ENCODE data around the gene ZIC4. TPM values are rescaled to one million over a fixed set of nuclear protein-coding genes. Genes with fewer than 3 reads are reported as not detected.

ZIC4 gene
- total RNA-seq, 1 donor from 2014 or later: not detected

GRCh38 chr3:147391781-147392624, 14.3 kb downstream of the ZIC4 start:
- no peak for DNase-seq (ENCODE audit: low spot score)

- DNase-seq (ENCODE audit: low spot score): no peak
These were observed 15.5 kb downstream of the ZIC4 start for GRCh38 chr3:147390589-147391569.

GRCh38 chr3:147389717-147390116, 16.6 kb downstream of the ZIC4 start:
- no peak for DNase-seq (ENCODE audit: low spot score)

- DNase-seq (ENCODE audit: low spot score): no peak
These were observed 17.4 kb downstream of the ZIC4 start for GRCh38 chr3:147388700-147389580.

- DNase-seq (ENCODE audit: low spot score): no peak
These were observed 18.3 kb downstream of the ZIC4 start for GRCh38 chr3:147387885-147388699.

GRCh38 chr3:147387291-147387884, 19.0 kb downstream of the ZIC4 start:
- DNase-seq (ENCODE audit: low spot score): no peak

- no peak for DNase-seq (ENCODE audit: low spot score)
These were observed 21.0 kb downstream of the ZIC4 start for GRCh38 chr3:147385059-147386012.

- DNase-seq (ENCODE audit: low spot score): no peak
These were observed 21.9 kb downstream of the ZIC4 start for GRCh38 chr3:147384210-147385058.

GRCh38 chr3:147383617-147384016, 22.7 kb downstream of the ZIC4 start:
- no peak for DNase-seq (ENCODE audit: low spot score)

- no peak for DNase-seq (ENCODE audit: low spot score)
These were observed 24.7 kb downstream of the ZIC4 start for GRCh38 chr3:147381596-147381995.

GRCh38 chr3:147380977-147381376, 25.4 kb downstream of the ZIC4 start:
- no peak for DNase-seq (ENCODE audit: low spot score)

GRCh38 chr3:147380387-147380951, 25.9 kb downstream of the ZIC4 start:
- no peak for DNase-seq (ENCODE audit: low spot score)

- no peak for DNase-seq (ENCODE audit: low spot score)
These were observed 26.7 kb downstream of the ZIC4 start for GRCh38 chr3:147379651-147380050.

GRCh38 chr3:147377412-147378367, 28.7 kb downstream of the ZIC4 start:
- no peak for DNase-seq (ENCODE audit: low spot score)

GRCh38 chr3:147373301-147373700, 33.0 kb downstream of the ZIC4 start:
- DNase-seq (ENCODE audit: low spot score): no peak

- DNase-seq (ENCODE audit: low spot score): no peak
These were observed 33.8 kb downstream of the ZIC4 start for GRCh38 chr3:147372525-147373027.

All from mesenteric fat pad (tissue), 1 donor.